Upper lobe of right lung (tissue), 1 donor: ENCODE measurements around the gene ENTPD8. TPM values are rescaled to one million over a fixed set of nuclear protein-coding genes. Genes with fewer than 3 reads are reported as not detected.
"Not testable (repeated sequence)": the region's sequence is repeated elsewhere in the genome, so short reads cannot be mapped to it uniquely, and the experiment has no call there.

Experiments used
- ATAC-seq: fragments of 200-7000 bp; cut with Tn5 transposase; one replicate; pipeline ENCODE4 v1.9.1; 2020; ENCODE audit warnings: mild to moderate bottlenecking, moderate library complexity
- DNase-seq: peaks from one replicate; pipeline ENCODE4 v3.0.0-alpha.2; 2020
- H3K27ac ChIP-seq: fragments of 200-600 bp; one replicate; pipeline ENCODE4 v1.8.0; 2022
- H3K27me3 ChIP-seq: fragments of 200-600 bp; one replicate; pipeline ENCODE4 v1.8.0; 2022; ENCODE audit warnings: mild to moderate bottlenecking
- H3K36me3 ChIP-seq: fragments of 200-600 bp; one replicate; pipeline ENCODE4 v1.8.0; 2022
- H3K4me1 ChIP-seq: fragments of 200-600 bp; one replicate; pipeline ENCODE4 v1.8.0; 2022
- H3K4me3 ChIP-seq: fragments of 200-600 bp; one replicate; pipeline ENCODE4 v1.8.0; 2022; ENCODE audit warnings: mild to moderate bottlenecking
- H3K9me3 ChIP-seq: fragments of 200-600 bp; one replicate; pipeline ENCODE4 v1.8.0; 2022
- intact Hi-C: fragments of 100-400 bp; cut with DNase I; formaldehyde crosslinking; loops from one replicate; pipeline ENCODE4 v1.11.0; 2022
- microRNA-seq: library from miRNA; unstranded; fragments of <30 nt; microRNA quantifications from one replicate; pipeline ENCODE4 v1.2.0, GENCODE V29; 2020; ENCODE audit warnings: borderline microRNAs expressed
- total RNA-seq: library from RNA; stranded (reverse); fragmentation: NEBNext Ultra II Directional; extraction: Animal tissue kit (Norgen Biotek cat#: 25700); gene quantifications from one replicate; pipeline ENCODE4 v1.2.1, GENCODE V29; 2021
- TF ChIP-seq, protein P1 (sequence below): fragments of 200-600 bp; IDR thresholded peaks from one replicate; pipeline ENCODE4 v1.8.0; 2022; ENCODE audit warnings: antibody characterized with exemption
- donor health status: DM: no; HTN: yes; CAD: no; lungs with severe emphysema.

Gene ENTPD8
- total RNA-seq, 1 donor from 2014 or later, result not detected

GRCh38 chr9:137387891-137388560 is 53.1 kb downstream of the ENTPD8 start:
- no peak for DNase-seq
- intact Hi-C loops, result no loop called here
- peaks cover 7% of the 10 kb centered on the region for H3K4me1 ChIP-seq
- no peak for ATAC-seq
- H3K27ac ChIP-seq, result peak overlapping the region; percentile 74
- no peaks in the 10 kb centered on the region for H3K36me3 ChIP-seq
- no peaks in the 10 kb centered on the region for H3K9me3 ChIP-seq
- H3K4me3 ChIP-seq, result no peak overlapping the region
- H3K27me3 ChIP-seq, result no peaks in the 10 kb centered on the region
- TF ChIP-seq, protein P1, sequence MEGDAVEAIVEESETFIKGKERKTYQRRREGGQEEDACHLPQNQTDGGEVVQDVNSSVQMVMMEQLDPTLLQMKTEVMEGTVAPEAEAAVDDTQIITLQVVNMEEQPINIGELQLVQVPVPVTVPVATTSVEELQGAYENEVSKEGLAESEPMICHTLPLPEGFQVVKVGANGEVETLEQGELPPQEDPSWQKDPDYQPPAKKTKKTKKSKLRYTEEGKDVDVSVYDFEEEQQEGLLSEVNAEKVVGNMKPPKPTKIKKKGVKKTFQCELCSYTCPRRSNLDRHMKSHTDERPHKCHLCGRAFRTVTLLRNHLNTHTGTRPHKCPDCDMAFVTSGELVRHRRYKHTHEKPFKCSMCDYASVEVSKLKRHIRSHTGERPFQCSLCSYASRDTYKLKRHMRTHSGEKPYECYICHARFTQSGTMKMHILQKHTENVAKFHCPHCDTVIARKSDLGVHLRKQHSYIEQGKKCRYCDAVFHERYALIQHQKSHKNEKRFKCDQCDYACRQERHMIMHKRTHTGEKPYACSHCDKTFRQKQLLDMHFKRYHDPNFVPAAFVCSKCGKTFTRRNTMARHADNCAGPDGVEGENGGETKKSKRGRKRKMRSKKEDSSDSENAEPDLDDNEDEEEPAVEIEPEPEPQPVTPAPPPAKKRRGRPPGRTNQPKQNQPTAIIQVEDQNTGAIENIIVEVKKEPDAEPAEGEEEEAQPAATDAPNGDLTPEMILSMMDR, result no peak

- H3K36me3 ChIP-seq, result no peaks in the 10 kb centered on the region
- H3K9me3 ChIP-seq, result no peaks in the 10 kb centered on the region
- no peak overlapping the region for H3K4me3 ChIP-seq
- intact Hi-C loops, result no loop called here
- H3K27me3 ChIP-seq, result no peaks in the 10 kb centered on the region
- H3K4me1 ChIP-seq, result peaks cover 7% of the 10 kb centered on the region
- TF ChIP-seq, protein P1, result no peak
- DNase-seq (no peak), ATAC-seq (peak; percentile 2)
- H3K27ac ChIP-seq, result peak overlapping the region; percentile 74
Measured at GRCh38 chr9:137387114-137387890, 53.9 kb downstream of the ENTPD8 start.

DNA sequence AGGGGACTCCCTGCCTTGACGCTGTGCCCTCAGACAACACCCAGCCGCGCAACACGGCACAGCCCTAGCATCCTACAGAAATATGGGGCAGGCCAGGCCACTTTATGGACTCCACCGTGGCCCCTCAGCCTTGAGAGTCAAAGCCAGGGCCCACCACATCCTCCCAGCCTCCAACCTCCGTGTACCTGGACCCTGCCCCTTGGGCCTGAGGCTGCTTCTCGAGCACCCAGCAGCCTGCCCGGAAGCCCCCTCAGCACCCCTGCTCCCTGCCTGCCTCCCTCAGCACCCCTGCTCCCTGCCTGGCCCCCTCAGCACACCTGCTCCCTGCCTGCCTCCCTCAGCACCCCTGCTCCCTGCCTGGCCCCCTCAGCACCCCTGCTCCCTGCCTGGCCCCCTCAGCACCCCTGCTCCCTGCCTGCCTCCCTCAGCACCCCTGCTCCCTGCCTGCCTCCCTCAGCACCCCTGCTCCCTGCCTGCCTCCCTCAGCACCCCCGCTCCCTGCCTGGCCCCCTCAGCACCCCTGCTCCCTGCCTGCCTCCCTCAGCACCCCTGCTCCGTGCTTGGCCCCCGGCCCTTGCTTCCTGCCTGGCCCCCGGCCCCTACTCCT is 54.5 kb downstream of the ENTPD8 start:
- H3K36me3 ChIP-seq, H3K4me1 ChIP-seq, intact Hi-C loops, ATAC-seq, DNase-seq, H3K4me3 ChIP-seq, H3K27me3 ChIP-seq, H3K9me3 ChIP-seq: not testable (repeated sequence)
- H3K27ac ChIP-seq, result peak overlapping the region; percentile 74

DNA sequence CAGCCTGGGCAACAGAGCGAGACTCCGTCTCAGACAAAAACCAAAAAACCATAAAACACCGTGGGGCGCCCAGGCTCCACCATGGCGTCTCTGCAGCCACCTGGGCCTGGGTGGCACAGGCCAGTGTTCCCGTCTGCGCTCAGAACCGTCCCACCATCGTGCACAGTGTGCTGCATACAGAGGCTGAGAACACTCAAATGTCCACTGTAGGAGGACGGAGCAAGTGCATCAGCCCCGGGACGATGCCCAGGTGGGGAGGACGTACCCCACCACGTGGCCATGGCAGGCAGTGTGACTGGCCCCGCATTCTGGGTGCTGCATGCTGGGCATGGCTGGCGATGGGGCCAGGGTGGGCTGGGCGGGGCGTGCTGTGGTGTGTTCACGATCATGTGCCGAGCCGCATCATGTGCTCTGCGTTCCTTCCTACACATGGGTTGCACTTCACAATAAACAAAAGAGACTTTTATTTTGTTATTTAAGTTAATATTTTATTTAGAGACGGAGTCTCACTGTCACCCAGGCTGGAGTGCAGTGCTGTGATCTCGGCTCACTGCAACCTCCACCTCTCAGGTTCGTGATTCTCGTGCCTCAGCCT is 56.0 kb downstream of the ENTPD8 start:
- TF ChIP-seq, protein P1, result no peak
- ATAC-seq, result no peak
- DNase-seq, result no peak
- Histone ChIP-seq H3K4me3 (no peak overlapping the region), H3K27ac (no peak overlapping the region), H3K4me1 (peaks cover 7% of the 10 kb centered on the region), H3K9me3 (no peaks in the 10 kb centered on the region), H3K27me3 (no peaks in the 10 kb centered on the region), H3K36me3 (no peaks in the 10 kb centered on the region)
- intact Hi-C loops, result no loop called here

Small RNA genes within 50 kb of the gene (microRNA-seq; reads per million reads assigned to microRNA genes)
- gene MIR7114, result not detected

Other genes starting within 250 kb of the ENTPD8 start
- 22.3 TPM for gene TPRN, start 240.6 kb downstream of the ENTPD8 start, total RNA-seq
- 28.7 TPM for gene TMEM203, start 235.7 kb downstream of the ENTPD8 start, total RNA-seq
- gene NDOR1, start 235.7 kb downstream of the ENTPD8 start, total RNA-seq, result 16.7 TPM
- 6.7 TPM for gene RNF208, start 219.1 kb downstream of the ENTPD8 start, total RNA-seq
- gene CYSRT1, start 216.2 kb downstream of the ENTPD8 start, total RNA-seq, result 0.41 TPM
- 0.35 TPM for gene RNF224, start 213.9 kb downstream of the ENTPD8 start, total RNA-seq
- gene SLC34A3, start 210.5 kb downstream of the ENTPD8 start, total RNA-seq, result 0.23 TPM
- gene TUBB4B, start 200.1 kb downstream of the ENTPD8 start, total RNA-seq, result 191 TPM
- gene STPG3, start 190.1 kb downstream of the ENTPD8 start, total RNA-seq, result not detected
- 47.2 TPM for gene NELFB, start 186.0 kb downstream of the ENTPD8 start, total RNA-seq
- 27.4 TPM for gene TOR4A, start 163.6 kb downstream of the ENTPD8 start, total RNA-seq
- gene NRARP, start 139.1 kb downstream of the ENTPD8 start, total RNA-seq, result 21.5 TPM
- 27.3 TPM for gene EXD3, start 18.2 kb downstream of the ENTPD8 start, total RNA-seq
- 6.5 TPM for gene NOXA1, start 18.0 kb downstream of the ENTPD8 start, total RNA-seq
- 23.9 TPM for gene NSMF, start 18.0 kb upstream of the ENTPD8 start, total RNA-seq
- gene PNPLA7, start 109.0 kb upstream of the ENTPD8 start, total RNA-seq, result 13.7 TPM
- gene MRPL41, start 110.5 kb upstream of the ENTPD8 start, total RNA-seq, result 41.6 TPM
- gene DPH7, start 137.6 kb upstream of the ENTPD8 start, total RNA-seq, result 30.2 TPM
- gene ZMYND19, start 149.2 kb upstream of the ENTPD8 start, total RNA-seq, result 18.3 TPM
- gene ARRDC1, start 164.3 kb upstream of the ENTPD8 start, total RNA-seq, result 69.1 TPM
- gene EHMT1, start 177.6 kb upstream of the ENTPD8 start, total RNA-seq, result 82.7 TPM